NCI-H510A treated with DMSO at 0.1 percent for 48 hours (cell line): ENCODE data around the gene VLDLR.
"Not testable (repeated sequence)": the region's sequence is repeated elsewhere in the genome, so short reads cannot be mapped to it uniquely, and the experiment has no call there.

Experiments
- DNase-seq: peaks from one replicate; lab custom pipeline; 2025; lab: John Stamatoyannopoulos, UW

Gene VLDLR

GRCh38 chr9:2663461-2664173 lies 42.0 kb downstream of the VLDLR start:
- DNase-seq = no peak

GRCh38 chr9:2664174-2665065 lies 42.8 kb downstream of the VLDLR start:
- DNase-seq = no peak

- no peak for DNase-seq
These were observed 45.0 kb downstream of the VLDLR start for GRCh38 chr9:2666569-2666968.

- DNase-seq = no peak
These were observed 51.6 kb downstream of the VLDLR start for GRCh38 chr9:2673161-2673560.

GRCh38 chr9:2674141-2674824 lies 52.7 kb downstream of the VLDLR start:
- no peak for DNase-seq

- no peak for DNase-seq
These were observed 54.2 kb downstream of the VLDLR start for GRCh38 chr9:2675834-2676233.

- peak; percentile 43 for DNase-seq
These were observed 54.9 kb downstream of the VLDLR start for GRCh38 chr9:2676466-2676865.

GRCh38 chr9:2677915-2678889 lies 56.6 kb downstream of the VLDLR start:
- DNase-seq = peak; percentile 42

- DNase-seq = no peak
These were observed 57.4 kb downstream of the VLDLR start for GRCh38 chr9:2679011-2679410.

- DNase-seq = no peak
These were observed 60.4 kb downstream of the VLDLR start for GRCh38 chr9:2681981-2682380.

GRCh38 chr9:2686911-2687310 lies 65.3 kb downstream of the VLDLR start:
- no peak for DNase-seq

GRCh38 chr9:2688636-2689035 lies 67.0 kb downstream of the VLDLR start:
- no peak for DNase-seq

- DNase-seq = no peak
These were observed 69.6 kb downstream of the VLDLR start for GRCh38 chr9:2691212-2691611.

- DNase-seq = no peak
These were observed 70.0 kb downstream of the VLDLR start for GRCh38 chr9:2691626-2692025.

GRCh38 chr9:2693056-2693455 lies 71.5 kb downstream of the VLDLR start:
- no peak for DNase-seq

- DNase-seq = no peak
These were observed 75.9 kb downstream of the VLDLR start for GRCh38 chr9:2697492-2697891.

GRCh38 chr9:2700398-2700797 lies 78.8 kb downstream of the VLDLR start:
- DNase-seq = no peak

- no peak for DNase-seq
These were observed 79.4 kb downstream of the VLDLR start for GRCh38 chr9:2700909-2701550.

- DNase-seq = no peak
These were observed 82.9 kb downstream of the VLDLR start for GRCh38 chr9:2704504-2704903.

- not testable (repeated sequence) for DNase-seq
These were observed 85.7 kb downstream of the VLDLR start for GRCh38 chr9:2707256-2707655.
